Brain pericyte (primary cell): ENCODE data around the gene ZNF549.

ENCODE experiments used
- DNase-seq: peaks from one replicate; pipeline ENCODE4 v3.0.0-alpha.2; 2012; ENCODE audit warnings: low read depth, low spot score

Gene ZNF549

GRCh38 chr19:57566396-57567265, 39.5 kb downstream of the ZNF549 start:
- DNase-seq: no peak

GRCh38 chr19:57570707-57571106, 43.6 kb downstream of the ZNF549 start:
- no peak for DNase-seq

GRCh38 chr19:57572415-57572947, 45.3 kb downstream of the ZNF549 start:
- no peak for DNase-seq

GRCh38 chr19:57576661-57577060, 49.5 kb downstream of the ZNF549 start:
- no peak for DNase-seq

- peak; percentile 93 for DNase-seq
Measured at GRCh38 chr19:57578487-57579205, 51.5 kb downstream of the ZNF549 start, which contains the start of gene ZNF416. Gene ZNF416 (minus strand): TSS chr19:57578911. CDS start chr19:57578704, 207 bp downstream.

- DNase-seq: no peak
Measured at GRCh38 chr19:57583104-57583520, 56.0 kb downstream of the ZNF549 start.

- DNase-seq: peak; percentile 75
Measured at GRCh38 chr19:57583521-57584416, 56.6 kb downstream of the ZNF549 start, which contains the start of gene ZIK1. Gene ZIK1 (plus strand): TSS chr19:57584145. CDS start chr19:57584357, 212 bp downstream.

GRCh38 chr19:57587529-57587928, 60.4 kb downstream of the ZNF549 start:
- no peak for DNase-seq

- DNase-seq: no peak
Measured at GRCh38 chr19:57599377-57599760, 72.2 kb downstream of the ZNF549 start.

GRCh38 chr19:57599761-57600383, 72.7 kb downstream of the ZNF549 start, which contains the start of gene ZNF530:
Gene ZNF530 (plus strand): TSS chr19:57599885. CDS start chr19:57604346, 4,461 bp downstream.
- DNase-seq: peak; percentile 65

GRCh38 chr19:57606931-57607330, 79.8 kb downstream of the ZNF549 start:
- DNase-seq: no peak
